ENCODE measurements around the gene KNL1.

DNA sequence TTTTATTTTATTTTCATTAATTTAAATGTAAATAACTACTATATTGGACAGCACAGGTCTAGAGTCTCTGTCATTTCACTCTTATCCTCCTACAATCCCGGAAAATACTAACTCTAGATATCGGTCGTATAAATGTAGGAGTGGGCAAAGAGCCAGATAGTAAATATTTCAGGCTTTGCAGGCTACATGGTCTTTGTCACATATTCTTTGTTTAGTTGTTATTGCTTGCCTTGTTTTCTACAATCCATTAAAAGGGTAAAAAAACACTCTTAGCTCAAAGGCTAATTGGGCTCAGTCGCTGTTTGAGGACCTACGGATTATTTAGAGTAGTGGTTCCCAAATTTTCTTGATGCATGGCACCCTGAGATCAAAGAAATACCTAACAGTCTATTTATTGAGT, 1.7 kb downstream of the KNL1 start:
- TF ChIP-seq SMC3 (IDR thresholded peaks at IDR 0.05) (no peak), POLR2A (IDR thresholded peaks at IDR 0.05; ENCODE audit: low read length) (no peak), MAZ (IDR thresholded peaks at IDR 0.05; ENCODE audit: borderline replicate concordance, low read depth, low read length) (no peak), EP300 (IDR thresholded peaks at IDR 0.05) (no peak), JUNB (IDR thresholded peaks at IDR 0.05) (no peak), KDM1A (IDR thresholded peaks at IDR 0.05; ENCODE audit: low read depth) (no peak), RAD21 (conservative IDR thresholded peaks at IDR 0.05 in 1 of 2, IDR thresholded peaks at IDR 0.05 in 1 of 2) (no peak), NR3C1 (IDR thresholded peaks at IDR 0.05) (no peak), ESRRA (IDR thresholded peaks at IDR 0.05; ENCODE audit: borderline replicate concordance, low read length) (no peak)
- TF ChIP-seq, protein P1, sequence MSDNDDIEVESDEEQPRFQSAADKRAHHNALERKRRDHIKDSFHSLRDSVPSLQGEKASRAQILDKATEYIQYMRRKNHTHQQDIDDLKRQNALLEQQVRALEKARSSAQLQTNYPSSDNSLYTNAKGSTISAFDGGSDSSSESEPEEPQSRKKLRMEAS (IDR thresholded peaks at IDR 0.05) = no peak
- TF ChIP-seq, protein P2, sequence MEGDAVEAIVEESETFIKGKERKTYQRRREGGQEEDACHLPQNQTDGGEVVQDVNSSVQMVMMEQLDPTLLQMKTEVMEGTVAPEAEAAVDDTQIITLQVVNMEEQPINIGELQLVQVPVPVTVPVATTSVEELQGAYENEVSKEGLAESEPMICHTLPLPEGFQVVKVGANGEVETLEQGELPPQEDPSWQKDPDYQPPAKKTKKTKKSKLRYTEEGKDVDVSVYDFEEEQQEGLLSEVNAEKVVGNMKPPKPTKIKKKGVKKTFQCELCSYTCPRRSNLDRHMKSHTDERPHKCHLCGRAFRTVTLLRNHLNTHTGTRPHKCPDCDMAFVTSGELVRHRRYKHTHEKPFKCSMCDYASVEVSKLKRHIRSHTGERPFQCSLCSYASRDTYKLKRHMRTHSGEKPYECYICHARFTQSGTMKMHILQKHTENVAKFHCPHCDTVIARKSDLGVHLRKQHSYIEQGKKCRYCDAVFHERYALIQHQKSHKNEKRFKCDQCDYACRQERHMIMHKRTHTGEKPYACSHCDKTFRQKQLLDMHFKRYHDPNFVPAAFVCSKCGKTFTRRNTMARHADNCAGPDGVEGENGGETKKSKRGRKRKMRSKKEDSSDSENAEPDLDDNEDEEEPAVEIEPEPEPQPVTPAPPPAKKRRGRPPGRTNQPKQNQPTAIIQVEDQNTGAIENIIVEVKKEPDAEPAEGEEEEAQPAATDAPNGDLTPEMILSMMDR (IDR thresholded peaks at IDR 0.05) = no peak
- TF ChIP-seq, protein P3, sequence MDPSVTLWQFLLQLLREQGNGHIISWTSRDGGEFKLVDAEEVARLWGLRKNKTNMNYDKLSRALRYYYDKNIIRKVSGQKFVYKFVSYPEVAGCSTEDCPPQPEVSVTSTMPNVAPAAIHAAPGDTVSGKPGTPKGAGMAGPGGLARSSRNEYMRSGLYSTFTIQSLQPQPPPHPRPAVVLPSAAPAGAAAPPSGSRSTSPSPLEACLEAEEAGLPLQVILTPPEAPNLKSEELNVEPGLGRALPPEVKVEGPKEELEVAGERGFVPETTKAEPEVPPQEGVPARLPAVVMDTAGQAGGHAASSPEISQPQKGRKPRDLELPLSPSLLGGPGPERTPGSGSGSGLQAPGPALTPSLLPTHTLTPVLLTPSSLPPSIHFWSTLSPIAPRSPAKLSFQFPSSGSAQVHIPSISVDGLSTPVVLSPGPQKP (IDR thresholded peaks at IDR 0.05; ENCODE audit: low read depth, low read length) = no peak
- TF ChIP-seq, protein P4, sequence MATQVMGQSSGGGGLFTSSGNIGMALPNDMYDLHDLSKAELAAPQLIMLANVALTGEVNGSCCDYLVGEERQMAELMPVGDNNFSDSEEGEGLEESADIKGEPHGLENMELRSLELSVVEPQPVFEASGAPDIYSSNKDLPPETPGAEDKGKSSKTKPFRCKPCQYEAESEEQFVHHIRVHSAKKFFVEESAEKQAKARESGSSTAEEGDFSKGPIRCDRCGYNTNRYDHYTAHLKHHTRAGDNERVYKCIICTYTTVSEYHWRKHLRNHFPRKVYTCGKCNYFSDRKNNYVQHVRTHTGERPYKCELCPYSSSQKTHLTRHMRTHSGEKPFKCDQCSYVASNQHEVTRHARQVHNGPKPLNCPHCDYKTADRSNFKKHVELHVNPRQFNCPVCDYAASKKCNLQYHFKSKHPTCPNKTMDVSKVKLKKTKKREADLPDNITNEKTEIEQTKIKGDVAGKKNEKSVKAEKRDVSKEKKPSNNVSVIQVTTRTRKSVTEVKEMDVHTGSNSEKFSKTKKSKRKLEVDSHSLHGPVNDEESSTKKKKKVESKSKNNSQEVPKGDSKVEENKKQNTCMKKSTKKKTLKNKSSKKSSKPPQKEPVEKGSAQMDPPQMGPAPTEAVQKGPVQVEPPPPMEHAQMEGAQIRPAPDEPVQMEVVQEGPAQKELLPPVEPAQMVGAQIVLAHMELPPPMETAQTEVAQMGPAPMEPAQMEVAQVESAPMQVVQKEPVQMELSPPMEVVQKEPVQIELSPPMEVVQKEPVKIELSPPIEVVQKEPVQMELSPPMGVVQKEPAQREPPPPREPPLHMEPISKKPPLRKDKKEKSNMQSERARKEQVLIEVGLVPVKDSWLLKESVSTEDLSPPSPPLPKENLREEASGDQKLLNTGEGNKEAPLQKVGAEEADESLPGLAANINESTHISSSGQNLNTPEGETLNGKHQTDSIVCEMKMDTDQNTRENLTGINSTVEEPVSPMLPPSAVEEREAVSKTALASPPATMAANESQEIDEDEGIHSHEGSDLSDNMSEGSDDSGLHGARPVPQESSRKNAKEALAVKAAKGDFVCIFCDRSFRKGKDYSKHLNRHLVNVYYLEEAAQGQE (IDR thresholded peaks at IDR 0.05) = no peak
- TF ChIP-seq, protein P5, sequence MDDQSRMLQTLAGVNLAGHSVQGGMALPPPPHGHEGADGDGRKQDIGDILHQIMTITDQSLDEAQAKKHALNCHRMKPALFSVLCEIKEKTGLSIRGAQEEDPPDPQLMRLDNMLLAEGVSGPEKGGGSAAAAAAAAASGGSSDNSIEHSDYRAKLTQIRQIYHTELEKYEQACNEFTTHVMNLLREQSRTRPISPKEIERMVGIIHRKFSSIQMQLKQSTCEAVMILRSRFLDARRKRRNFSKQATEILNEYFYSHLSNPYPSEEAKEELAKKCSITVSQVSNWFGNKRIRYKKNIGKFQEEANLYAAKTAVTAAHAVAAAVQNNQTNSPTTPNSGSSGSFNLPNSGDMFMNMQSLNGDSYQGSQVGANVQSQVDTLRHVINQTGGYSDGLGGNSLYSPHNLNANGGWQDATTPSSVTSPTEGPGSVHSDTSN (IDR thresholded peaks at IDR 0.05) = no peak

Data from A549 (cell line).